Activated CD8-positive, alpha-beta memory T cell treated with anti-CD3 and anti-CD28 coated beads for 24 hours (primary cell): ENCODE measurements around the gene MEN1.

Source experiments
- DNase-seq: peaks from one replicate; pipeline ENCODE4 v3.0.0-alpha.2; 2020

Gene MEN1

DNA sequence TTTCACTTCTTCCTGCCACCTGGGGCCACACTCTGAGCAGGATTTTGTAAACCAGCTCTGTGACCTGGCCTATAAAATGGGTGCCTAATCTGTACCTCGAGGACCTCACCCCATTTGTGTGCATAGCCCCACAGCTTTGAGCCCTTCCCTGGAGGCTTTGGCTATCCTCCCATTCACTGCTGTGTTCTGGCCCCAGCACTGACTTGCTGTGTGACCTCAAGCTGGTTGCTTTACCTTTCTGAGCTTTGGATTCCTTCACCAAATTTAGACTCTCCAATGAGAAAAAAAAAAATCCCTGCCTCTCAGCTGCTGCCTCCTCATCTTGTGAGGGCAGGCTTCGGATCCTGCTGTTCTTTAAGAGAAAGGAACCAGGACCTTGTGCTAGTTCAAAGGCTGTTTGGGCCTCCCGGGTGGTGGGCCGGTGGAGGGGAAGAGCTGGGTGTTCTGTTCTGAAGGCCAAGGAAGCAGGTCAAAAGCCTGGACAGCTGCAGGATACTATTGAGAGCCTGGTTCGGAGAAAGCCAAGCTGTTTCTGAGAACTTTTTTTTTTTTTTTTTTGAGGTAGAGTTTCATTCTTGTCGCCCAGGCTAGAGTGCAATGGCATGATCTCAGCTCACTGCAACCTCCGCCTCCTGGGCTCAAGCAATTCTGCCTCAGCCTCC lies 49.5 kb downstream of the MEN1 start:
- DNase-seq: no peak

DNA sequence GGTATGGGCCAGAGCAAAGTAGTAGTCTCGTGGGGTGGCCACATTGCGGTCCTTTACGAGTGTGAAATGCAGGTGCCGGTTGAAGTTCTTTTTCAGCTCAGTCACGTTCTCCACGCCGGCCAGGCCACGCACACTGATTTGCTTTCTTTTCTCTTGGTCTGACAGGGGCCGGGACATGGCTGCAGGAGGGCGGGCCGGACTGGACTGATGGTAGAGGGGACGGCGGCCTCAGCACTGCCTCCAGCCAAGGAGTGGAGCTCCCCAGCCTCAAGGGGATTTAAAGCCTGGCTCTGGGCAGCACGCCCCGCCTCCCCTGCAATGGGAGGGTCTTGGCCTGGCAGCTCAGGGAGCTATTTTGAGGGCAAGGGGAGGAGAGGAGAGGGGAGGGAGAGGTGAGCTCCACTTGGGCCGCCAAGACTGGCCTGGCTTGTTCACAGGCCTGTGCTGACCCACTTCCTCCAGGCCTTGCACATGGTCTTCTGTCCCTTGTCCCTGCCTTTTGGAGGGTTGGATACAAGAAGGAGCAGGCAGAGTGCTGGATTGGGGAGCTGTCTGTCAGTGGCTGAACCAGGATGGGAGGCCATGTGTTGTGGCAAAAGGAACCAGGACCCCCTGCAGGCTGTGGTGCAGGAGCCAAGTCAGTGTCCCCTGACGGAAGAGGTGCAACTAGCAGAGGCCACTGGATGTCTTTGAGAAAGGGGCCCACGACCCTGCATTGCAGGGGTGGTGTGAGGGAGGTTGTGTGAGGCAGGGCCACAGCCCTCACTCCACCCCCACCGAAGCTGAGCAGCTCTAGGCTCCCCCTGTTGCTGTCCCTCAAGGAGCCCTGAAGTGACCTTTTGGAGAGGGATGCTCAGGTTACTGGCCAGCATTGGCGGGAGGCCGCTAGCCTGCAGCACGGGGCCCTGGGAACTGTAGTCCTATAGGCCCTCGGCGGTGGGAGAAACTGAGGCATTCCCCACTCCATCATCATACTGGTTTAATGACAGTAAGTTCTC lies 50.3 kb downstream of the MEN1 start, which contains the start of gene PYGM:
PYGM (minus strand) TSS at position 253 of the 998 bp plus-strand sequence; CDS start at position 177, 76 bp downstream.
- DNase-seq: no peak

DNA sequence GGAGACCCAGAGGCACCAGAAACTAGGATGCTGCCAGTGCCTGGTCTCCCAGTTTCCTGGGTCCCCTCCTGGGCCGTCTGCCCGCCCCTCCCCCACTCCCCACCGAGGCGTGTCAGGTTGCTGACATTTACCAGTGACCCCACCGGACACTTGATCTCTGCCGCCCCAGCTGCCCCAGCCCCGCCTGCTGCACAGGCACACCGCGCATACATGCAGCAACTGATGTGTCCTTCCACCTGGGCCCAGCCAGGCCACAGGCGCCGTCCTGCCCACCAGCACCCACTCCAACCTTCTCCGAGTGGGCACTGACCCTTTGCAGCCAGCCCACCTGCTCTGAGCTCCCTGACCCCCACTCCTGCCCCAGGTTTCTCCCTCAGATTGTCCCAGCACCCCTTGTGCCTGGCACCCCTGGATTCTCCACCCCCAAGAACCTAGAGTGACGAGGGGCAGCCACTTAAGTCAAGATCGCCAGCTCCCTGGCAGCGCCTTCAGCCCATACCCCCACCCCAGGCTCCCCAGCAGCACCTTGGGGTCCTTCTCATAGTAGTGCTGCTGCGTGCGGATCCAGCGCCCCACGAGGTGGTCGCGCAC lies 51.1 kb downstream of the MEN1 start:
- no peak for DNase-seq

DNA sequence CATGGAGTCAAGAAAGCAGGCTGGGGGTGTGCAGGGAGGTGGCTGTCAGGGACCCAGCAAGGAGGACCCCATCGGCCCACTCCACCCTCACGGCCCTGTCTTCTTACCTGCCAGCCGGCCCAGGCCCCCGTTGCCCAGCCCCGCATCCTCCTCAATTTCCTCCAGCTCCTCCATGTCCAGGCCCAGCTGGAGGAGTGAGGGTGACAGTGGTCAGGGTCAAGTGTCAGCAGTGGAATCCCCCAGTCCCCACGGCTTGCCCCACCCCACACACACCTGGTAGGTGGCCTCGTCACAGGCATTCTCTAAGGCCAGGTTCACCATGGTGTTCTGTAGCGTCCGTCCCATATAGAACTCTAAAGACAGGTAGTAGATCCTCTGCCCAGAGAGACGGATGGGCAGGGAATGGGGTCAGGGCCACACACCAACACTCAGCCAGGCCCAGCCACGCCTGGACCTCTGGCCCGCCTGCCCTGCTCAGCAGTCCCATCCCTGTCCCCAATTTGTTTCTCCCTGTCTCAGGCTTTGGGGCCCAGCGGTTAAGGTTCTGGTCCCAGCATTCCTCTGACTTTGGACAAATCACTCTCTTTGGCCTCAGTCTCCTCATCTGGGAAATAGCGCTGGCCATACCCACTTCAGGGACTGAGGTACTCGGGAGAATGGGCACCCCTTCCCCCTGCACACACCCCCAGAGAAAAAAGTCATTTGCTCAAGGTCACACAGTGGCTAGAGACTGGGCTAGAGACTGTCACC lies 51.8 kb downstream of the MEN1 start:
- DNase-seq: no peak

DNA sequence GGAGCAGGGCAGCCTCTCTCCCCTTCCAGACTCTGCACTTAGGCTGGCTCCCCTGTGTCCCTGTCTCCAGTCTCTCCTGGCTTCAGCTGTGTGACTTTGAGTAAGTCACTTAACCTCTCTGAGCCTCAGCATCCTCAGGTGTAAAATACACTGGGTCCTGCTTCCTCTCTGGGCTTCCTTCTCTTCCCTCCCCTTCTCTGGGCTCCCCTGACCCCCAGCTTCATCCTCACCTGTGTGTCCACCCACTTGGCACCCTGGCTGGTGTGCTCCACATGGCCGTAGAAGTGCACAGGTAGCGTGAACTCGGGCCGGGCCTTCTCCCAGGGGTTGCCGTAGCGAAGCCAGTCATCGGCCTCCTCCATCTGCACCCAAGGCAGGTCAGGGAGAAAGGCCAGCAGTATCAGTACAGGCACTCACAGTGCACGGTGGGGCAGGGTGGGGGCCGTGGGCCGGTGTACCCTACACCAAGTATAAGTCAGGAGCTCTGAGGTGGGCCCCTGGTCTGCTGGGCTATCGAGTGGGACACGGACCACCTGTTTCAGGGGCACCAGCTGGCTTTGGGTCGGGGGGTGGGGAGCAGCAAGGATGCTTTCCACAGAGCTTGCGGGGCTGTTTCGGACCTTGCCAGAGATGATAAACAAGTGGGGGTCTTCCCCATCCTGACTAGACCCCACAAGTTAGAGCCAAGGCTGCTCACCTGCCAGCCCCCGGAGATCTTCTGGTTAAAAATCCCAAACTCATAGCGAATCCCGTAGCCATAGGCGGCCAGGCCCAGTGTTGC lies 52.6 kb downstream of the MEN1 start:
- DNase-seq: no peak

DNA sequence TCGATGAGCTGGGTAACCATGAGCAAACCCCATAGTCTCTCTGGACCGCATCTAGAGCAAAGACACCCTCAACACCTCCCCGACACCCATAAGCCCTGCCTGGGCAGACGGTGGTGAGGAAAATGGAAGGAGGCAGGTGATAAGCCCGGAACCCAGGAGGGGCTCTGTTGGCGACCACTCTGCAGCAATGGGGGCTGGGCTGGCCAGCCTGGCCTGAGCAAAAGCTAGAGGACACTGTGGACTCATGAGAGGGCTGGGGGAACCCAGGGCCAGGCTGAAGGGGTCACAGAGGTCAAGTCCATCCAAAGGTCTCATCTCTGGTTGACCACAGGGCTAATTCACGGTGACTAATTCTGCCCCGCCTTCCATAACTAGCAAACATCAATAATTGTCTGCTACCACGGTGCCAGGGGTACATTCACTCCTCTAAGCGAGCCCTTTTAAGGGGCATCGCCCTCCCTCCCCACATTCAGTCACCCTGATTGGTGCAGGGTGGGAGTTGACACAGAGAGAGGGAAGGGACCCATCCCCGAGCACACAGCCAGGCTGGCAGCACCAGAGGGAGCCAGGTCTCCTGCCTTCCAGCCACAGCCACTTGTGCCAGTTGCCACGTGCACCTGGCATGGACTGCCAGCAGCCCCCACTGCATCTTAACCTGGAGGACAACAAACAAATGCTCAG lies 54.5 kb downstream of the MEN1 start:
- no peak for DNase-seq

DNA sequence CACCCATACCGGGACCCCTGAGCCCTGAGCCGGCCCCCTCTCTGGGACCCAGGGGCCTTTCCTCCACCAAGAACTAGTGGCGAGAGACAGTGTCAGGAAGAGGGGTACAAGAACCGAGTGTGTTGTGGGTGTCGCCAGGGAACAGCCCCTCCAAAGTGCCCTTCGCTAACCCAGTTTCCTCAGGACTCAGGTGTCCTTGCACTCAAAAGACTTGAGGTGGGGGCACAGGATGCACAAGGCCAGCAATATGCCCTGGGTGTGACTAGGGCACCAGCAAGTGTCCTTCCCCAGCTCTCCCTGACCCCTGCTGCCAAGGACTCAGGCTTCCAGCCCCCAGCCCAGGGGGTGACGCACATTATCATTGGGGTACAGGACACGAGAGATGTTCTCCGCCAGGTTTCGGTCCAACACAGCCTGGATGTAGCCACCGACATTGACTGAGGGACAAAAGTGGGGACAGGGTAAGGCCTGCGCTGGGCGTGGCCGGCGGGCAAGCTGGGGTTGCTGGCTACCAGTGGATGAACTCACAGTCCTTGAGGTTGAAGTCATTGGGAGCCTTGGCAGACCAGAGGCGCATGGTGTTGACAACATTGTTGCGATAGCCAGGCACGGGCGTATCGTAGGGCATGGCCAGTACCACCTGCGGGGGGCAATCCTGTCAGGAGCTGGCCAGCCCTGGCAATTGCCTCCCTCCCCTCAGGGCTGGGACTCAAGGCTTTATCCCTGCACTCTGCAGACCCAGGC lies 55.3 kb downstream of the MEN1 start:
- no peak for DNase-seq

DNA sequence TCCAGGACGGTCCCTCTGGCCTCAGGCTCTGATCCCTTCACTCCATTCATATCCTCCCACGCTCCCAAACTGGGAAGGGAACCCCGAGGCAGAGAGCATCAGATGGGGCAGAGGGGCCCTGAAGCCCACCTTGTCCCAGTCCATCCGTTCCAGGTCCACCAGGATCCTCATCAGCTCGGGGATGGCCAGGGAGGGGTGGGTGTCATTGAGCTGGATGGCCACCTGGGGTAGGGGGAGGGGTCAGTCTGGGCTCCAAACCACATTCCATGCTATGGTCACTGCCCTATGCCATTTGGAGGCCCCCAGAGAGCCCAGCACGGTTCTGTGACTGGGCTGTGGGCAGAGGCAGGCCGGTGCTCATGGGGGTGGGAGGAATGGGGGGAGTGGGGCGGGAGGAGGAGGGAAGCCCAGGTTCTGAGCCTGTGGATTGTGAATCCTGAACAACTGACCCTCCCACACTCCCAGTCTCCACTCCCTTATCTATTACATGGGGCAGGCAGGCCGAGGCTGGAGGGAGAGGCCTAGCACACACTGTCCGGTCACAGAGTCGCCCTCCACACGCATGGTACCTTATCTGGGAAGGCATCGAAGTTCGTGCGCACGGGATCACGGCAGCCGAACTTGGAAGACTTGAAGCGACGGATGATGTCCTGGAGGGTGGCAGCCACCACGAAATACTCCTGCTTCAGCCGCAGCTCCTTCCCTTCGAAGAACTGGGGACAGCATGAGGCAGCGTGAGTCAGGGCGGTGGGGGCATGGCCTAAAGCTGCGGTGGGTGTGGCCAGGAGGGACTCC lies 56.0 kb downstream of the MEN1 start:
- DNase-seq: no peak
